GM12892 (cell line): ENCODE results near the gene FOXL3.

Source experiments
- DNase-seq: peaks from one replicate; pipeline ENCODE4 v3.0.0; 2011; ENCODE audit not compliant: insufficient read length
- FAIRE-seq: peaks from 2 replicates; lab custom pipeline; 2011; peaks lifted over from hg19 to GRCh38; lab: Jason Lieb, UNC
- POLR2A ChIP-seq: IDR thresholded peaks from 2 replicates; pipeline ENCODE4 v1.6.1; 2011; ENCODE audit warnings: low read depth, low read length, control low read depth
- POLR2AphosphoS5 ChIP-seq: IDR thresholded peaks from 2 replicates; pipeline ENCODE4 v1.6.1; 2011; ENCODE audit warnings: low read depth, low read length, control low read depth
- TAF1 ChIP-seq: IDR thresholded peaks from 2 replicates; pipeline ENCODE4 v1.6.1; 2011; ENCODE audit warnings: low read depth, mild to moderate bottlenecking, control low read depth, low read length, borderline replicate concordance

FOXL3 gene

GRCh38 chr7:274266-274665, 15.7 kb upstream of the FOXL3 start:
- no peak for TF ChIP-seq POLR2A
- TF ChIP-seq POLR2AphosphoS5, result no peak
- TF ChIP-seq TAF1, result no peak
- DNase-seq, result no peak
- FAIRE-seq, result no peak

GRCh38 chr7:276230-276835, 13.6 kb upstream of the FOXL3 start:
- DNase-seq (no peak), FAIRE-seq (no peak)

DNA sequence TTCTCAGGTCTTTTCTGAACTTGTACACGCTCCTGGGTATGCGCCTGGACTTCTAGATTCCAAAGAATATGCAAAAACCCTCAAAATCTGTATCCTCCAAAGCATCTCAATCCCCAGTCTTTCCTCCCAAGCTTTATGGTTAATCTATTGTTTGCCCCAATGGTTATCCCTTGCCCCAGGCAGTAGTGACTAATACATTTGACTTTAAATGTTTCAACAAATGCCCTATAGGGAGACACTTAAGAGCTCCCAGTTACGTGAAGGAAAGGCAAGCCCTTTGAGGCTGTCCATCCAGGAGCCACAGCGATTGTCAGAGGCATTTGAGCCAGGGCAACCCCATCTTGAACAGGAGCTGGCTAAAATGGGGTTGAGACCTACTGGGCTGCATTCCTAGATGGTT, 12.7 kb upstream of the FOXL3 start:
- DNase-seq, result no peak
- FAIRE-seq, result no peak
- no peak for TF ChIP-seq POLR2A
- TF ChIP-seq TAF1, result no peak
- TF ChIP-seq POLR2AphosphoS5, result no peak

More at GRCh38 chr7:276230-276835, 13.6 kb upstream of the FOXL3 start:
- TF ChIP-seq POLR2AphosphoS5, result no peak
- no peak for TF ChIP-seq POLR2A
- no peak for TF ChIP-seq TAF1

DNA sequence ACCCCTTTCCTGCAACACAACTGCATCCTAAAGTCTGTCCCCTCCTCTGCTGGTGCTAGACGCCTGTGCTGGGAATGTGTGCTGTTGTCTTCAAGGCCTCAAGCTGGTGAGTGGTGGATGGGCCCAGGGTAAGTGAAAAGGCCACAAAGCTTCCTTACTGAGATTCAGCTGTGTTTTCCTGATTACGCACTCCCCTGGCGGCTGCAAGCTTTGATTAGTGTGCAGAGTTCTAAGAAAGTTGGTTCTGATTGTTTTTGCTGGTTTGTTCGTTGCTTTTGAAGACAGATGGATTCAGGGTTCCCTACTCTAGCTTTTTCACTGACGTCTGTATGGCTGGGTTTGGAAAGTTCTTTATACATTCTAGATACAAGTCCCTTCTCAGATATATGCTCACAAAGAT, 11.9 kb upstream of the FOXL3 start:
- TF ChIP-seq POLR2AphosphoS5 (no peak), POLR2A (no peak), TAF1 (no peak)
- no peak for DNase-seq
- FAIRE-seq, result no peak

DNA sequence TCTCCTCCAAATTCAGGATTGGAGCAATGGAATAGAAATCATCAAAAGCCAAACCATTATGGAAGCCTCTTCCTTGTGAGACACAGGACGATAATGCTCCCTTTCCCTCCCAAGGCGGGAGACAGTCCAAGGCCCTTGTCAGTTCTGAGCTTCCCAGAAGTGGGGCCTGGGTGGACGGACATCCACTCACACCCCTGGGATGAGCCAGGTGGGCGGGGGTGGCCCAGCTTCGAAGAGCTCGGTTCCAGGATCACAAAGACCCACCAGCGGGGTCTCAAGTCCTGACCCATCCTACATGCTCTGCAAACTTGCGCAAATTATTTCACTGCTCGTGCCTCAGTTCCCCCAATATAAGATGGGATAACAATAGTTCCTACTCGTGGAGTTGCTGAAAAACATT, 10.1 kb upstream of the FOXL3 start:
- no peak for FAIRE-seq
- TF ChIP-seq TAF1 (no peak), POLR2AphosphoS5 (no peak), POLR2A (no peak)
- DNase-seq, result no peak

GRCh38 chr7:280461-280860, 9.5 kb upstream of the FOXL3 start:
- TF ChIP-seq TAF1 (no peak), POLR2AphosphoS5 (no peak), POLR2A (no peak)

DNA sequence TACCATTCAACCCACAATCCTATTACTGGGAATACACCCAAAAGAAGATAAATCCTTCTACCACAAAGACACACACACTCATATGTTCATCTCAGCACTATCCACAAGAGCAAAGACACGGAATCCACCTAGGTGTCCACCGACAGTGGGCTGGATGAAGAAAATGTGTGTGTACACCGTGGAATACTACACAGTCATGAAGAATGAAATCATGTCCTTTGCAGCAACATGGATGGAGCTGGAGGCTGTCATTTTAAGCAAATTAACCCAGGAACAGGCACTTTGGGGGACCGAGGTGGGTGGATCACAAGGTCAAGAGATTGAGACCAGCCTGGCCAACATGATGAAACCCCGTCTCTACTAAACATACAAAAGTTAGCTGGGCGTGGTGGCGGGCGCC, 8.3 kb upstream of the FOXL3 start:
- no peak for FAIRE-seq

More at GRCh38 chr7:280461-280860, 9.5 kb upstream of the FOXL3 start:
- FAIRE-seq (no peak), DNase-seq (no peak)

GRCh38 chr7:282621-283020, 7.3 kb upstream of the FOXL3 start:
- TF ChIP-seq TAF1 (no peak), POLR2AphosphoS5 (no peak), POLR2A (no peak)
- DNase-seq, result no peak
- no peak for FAIRE-seq

More for the DNA sequence above, 8.3 kb upstream of the FOXL3 start:
- DNase-seq, result no peak
- TF ChIP-seq POLR2A, result no peak
- TF ChIP-seq TAF1, result no peak
- no peak for TF ChIP-seq POLR2AphosphoS5

- no peak for FAIRE-seq
- no peak for DNase-seq
- TF ChIP-seq POLR2A, result no peak
- TF ChIP-seq POLR2AphosphoS5, result no peak
- TF ChIP-seq TAF1, result no peak
Measured at GRCh38 chr7:284762-285722, 4.9 kb upstream of the FOXL3 start.

GRCh38 chr7:285731-286130, 4.2 kb upstream of the FOXL3 start:
- DNase-seq, result no peak
- no peak for FAIRE-seq
- TF ChIP-seq POLR2A, result no peak
- TF ChIP-seq POLR2AphosphoS5, result no peak
- TF ChIP-seq TAF1, result no peak

GRCh38 chr7:286266-286665, 3.7 kb upstream of the FOXL3 start:
- DNase-seq (no peak), FAIRE-seq (no peak)
- no peak for TF ChIP-seq TAF1
- TF ChIP-seq POLR2AphosphoS5, result no peak
- TF ChIP-seq POLR2A, result no peak

GRCh38 chr7:288671-289101, 1.3 kb upstream of the FOXL3 start:
- TF ChIP-seq POLR2AphosphoS5 (no peak), POLR2A (no peak), TAF1 (no peak)
- no peak for FAIRE-seq
- DNase-seq, result no peak

DNA sequence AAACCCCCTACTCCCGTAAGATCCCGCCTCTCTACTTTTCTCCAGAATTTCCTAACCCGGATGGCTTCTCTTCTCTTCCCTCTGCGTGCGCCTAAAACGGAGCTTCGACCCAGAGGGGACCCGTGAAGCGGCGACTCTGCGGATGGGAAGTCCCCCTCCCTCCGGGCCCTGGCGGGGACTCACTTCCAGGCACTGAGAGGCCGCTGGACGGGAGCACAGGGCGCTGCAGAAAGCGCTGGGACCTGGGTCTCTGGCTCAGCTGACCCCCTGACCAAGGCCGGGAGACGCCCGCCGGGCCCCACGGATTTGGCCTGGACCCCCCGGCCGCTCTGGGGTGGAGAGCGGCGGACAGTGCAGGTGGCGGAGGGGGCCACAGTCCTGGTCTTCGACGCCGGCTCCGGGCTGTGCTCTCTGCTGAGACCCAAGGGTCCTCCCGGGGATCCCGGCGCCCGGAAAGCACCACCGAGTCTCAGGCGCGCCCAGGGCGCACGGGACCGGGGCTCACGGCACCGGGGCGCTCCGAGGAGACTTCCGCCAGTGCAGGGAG, 688 bp upstream of the FOXL3 start:
- TF ChIP-seq TAF1 (no peak), POLR2AphosphoS5 (no peak), POLR2A (no peak)
- no peak for FAIRE-seq
- no peak for DNase-seq
